Measurements from ENCODE around the gene MAD1L1.
"Not testable (repeated sequence)": the region's sequence is repeated elsewhere in the genome, so short reads cannot be mapped to it uniquely, and the experiment has no call there.

The MAD1L1 gene

DNA sequence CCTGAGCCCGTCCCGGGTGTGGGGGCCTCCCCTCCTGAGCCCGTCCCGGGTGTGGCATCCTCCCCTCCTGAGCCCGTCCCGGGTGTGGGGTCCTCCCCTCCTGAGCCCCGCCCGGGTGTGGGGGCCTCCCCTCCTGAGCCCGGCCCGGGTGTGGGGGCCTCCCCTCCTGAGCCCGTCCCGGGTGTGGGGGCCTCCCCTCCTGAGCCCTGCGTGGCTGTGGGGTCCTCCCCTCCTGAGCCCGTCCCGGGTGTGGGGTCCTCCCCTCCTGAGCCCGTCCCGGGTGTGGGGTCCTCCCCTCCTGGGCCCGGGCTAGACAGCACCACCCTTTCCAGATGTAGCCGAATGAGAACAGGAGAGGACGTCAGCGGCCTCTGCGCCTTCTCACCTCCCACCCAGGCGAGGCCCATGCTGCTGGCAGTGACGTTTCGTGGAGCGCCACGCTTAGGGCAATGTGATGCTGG is 405.2 kb downstream of the MAD1L1 start:
- DNase-seq (ENCODE audit: low read depth in 2 of 2, low spot score in 1 of 2) = not testable (repeated sequence)

DNA sequence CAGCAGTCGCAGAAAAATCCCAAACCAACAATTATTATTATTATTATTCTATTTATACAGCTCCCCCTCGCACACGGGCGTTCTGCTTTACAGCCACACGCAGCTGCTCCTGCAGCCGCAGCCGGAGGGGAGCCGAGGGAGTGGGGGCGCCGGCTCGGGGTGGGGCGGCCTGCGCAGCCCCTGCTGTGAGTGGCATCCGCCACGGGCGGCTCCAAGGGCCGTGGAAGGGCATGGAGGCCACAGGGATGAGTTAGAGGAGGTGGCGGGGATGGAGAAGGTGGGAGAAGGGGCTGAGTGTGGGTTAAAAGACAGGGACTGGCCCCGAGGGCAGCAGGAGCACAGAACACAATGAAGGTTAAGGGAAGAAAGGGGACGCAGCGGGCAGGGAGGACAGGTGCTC is 405.8 kb downstream of the MAD1L1 start:
- DNase-seq (ENCODE audit: low read depth in 2 of 2, low spot score in 1 of 2) = not testable (repeated sequence)

DNA sequence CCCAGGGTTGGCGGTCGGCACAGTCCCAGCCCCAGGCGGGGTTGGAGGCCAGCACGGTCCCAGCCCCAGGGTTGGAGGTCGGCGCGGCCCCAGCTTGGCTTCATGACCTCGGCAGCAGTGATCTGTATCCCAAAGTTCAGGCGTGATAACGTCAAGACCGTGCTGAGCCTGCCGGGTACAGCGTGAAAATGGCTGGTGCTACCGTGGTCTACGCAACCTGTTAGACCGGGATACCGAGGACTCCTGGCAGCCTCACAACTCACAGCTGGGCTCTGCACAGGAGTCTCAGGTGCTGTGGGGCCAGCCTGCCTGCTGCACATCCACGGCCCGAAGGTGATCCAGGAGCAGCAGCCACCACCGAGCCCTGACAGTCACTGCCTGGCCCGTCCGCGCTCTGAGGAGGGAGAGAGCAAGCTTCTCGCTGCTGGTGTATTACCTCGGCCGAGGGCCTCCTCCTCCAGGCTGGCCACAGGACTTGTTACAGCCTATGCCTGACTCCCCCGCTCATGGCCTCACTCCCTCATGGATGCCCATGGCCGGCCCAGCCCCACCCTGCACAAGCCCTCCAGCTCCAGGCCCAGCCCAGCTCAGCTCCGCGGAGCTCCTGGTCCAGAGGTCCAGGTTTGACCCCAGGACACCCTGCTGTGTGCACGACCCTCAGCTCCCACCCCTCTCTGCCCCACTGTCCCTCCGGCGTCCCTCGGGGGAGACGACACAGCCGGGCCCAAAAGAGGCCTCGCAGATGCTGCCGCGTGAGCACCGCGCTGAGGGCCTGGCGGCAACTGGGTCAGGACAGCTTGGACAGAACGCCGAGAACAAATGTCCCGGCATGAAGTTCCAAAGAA is 406.6 kb downstream of the MAD1L1 start:
- DNase-seq (ENCODE audit: low read depth in 2 of 2, low spot score in 1 of 2) = no peak

DNA sequence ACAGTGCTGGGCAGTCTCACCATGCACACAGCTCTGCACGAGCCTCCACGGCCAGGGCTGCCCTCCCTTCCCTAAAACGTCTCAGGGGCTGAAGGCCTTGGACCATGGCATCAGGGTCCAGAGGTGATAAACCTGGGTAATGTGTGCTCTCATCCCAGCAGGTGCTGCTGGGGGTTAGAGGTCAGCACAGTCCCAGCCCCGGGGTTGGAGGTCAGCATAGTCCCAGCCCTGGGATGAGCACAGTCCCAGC is 407.2 kb downstream of the MAD1L1 start:
- not testable (repeated sequence) for DNase-seq (ENCODE audit: low read depth in 2 of 2, low spot score in 1 of 2)

DNA sequence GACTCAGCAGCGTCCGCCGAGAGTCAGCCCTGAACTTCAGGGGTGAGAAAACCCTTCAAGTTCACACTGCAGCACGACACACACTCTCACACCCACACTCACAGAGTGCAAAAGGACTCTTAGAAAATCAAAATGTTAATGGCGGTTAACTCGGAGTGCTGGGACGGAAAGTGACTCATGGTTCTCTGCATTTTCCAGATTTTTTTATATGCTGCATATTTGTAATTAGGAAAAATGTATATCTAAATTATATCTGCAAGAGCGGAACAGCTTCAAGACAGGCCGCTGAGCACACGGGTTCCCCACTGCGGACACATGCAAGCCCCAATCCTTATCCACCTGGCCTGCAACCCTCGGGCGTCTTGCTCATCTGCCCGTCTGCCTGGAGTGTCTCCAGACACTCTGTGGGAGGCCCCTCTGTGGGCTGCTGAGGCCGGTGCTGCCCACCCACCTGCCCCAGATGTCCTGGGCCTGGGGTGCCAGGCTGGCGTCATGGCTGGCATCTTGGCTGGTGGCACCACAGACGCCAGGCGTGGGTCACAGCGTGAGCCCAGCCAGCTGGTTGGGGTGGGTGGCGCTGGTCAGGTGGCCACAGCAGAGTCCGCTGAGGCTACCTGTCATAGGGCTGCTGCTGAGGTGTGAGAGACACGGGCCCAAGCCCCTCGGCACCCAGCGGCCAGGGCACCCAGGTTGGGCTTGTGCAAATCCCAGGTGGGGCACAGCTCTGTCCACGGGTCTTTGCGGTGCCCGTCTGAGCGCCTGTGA is 407.7 kb downstream of the MAD1L1 start:
- not testable (repeated sequence) for DNase-seq (ENCODE audit: low read depth in 2 of 2, low spot score in 1 of 2)

DNA sequence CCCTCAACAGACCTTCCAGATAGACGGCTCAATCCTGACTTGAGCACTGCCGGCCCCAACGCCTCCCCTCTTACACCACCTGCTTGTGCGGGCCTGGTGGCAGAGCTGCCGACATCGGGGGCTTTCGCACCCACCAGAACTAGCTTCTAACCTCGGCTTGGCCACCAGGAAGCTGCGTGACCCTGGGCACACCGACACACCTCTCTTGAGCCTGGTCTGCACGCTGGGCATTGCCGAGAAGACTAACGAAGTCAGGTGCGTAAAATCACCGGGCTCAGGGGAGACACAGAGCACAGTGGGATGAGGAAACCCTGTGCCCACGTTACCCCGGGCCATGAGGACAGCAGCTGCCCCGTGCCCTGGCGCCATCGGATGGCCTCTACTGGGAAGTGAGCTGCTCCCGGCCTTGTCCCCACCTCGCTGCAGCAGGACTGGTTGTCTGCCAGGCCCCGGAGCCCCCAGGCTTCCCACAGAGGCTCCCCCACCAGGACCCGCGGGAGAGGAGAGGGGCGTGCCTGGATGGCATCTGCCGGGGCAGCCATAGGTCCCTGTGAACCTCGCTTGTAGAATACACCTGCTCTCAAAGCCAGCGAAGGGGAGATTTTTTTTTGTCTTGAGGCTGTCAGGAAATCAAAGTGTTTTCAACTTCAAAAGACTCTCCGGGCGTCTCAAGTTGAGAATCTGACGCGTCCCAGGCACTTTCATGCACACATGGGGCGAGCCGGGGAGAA is 408.4 kb downstream of the MAD1L1 start:
- DNase-seq (ENCODE audit: low read depth in 2 of 2, low spot score in 1 of 2) = peak in 1 of 2 donors; percentile 18

DNA sequence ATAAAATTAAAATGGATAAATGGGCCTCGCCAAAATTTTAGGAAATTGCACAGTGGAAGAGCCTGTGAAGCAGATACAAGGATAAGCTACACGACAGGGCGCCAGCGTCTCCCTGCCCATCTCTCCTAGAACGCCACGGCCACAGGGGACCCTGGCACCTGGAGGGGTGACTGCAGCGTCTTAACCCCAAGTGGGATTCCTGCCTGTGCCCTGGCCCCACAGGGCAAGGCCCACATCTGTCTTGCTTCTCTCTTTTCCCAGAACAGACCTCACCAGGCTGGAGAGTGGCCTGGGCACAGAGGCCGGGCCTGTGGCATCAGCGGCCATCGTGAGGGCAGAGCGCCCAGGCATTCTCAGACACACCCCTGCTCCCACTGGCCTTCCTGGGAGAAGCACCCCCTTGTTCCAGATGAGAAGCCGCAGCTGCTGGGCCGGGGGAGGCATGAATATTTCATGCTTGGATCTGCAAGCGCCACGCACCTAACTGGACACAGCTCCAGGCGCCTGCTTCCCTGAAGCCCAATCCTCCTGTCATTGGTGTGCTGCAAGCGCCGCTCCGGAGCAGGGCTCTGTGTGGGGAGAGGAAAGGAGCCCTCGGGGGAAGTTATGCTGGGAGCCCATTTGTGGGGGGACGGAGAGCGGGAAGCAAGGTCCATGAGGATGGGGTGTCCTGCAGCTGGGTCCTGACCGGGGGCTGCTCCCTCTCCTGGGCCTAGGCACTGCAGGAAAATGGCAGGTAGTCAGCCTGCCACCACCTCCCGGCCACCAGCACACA is 409.2 kb downstream of the MAD1L1 start:
- DNase-seq (ENCODE audit: low read depth in 2 of 2, low spot score in 1 of 2) = no peak

DNA sequence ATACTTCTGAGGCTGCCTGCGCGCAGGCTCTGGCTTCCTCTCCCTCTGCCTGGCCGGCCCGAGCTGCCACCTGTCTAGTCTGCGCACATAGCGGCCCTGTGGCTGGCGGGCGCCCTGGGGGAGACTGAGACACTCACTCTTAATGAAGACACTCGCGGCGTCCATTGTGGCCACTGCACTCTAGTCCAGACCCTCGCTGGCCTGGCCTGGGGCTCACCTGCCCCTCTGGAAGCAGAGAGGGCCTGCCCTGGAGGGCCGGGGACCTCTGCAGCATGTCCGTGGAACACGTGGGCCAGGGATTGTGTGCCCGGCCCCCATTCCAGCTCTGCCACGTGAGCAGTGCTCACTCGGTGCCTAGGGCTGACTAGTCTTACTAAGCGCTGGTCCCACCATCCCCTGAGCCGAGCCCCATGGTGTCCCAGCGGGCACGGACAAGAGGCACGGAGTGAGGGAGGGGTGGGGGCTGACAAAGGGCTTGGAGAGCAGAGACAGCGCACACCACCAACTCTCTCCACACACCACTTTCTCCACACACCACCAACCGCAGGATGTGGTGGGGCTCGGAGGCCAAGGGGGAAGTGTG is 413.4 kb downstream of the MAD1L1 start:
- no peak for DNase-seq (ENCODE audit: low read depth in 2 of 2, low spot score in 1 of 2)

DNA sequence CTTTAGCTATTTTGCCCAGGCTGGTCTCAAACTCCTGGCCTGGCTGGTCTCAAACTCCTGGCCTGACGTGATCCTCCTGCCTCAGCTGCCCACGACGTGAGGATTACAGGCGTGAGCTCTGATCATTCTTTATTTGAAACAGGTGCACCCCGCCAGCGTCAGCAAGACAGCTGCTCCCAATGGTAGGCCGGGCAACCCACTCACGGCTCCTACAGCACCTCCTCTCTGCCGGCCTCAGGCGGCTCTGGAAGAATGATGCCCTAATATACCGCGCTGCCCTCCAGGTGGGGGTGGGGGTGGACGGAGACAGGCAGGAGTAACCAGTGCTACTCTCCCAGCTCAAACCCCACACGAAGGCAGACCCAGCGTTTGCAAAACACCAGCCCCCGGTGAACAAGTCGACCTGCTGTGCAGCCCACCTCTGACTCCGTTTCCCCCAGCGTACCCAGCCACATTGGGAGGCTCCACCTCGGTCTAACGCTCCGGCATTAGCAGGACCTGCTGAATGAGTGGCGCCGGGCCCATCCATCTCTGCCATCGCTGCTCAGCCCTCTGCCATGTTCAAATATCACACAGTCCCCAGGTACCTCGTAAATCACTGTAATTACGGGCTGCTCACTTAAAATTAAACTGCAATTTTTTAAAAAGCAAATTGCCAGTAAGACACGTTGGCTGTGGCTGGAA is 414.0 kb downstream of the MAD1L1 start:
- DNase-seq (ENCODE audit: low read depth in 2 of 2, low spot score in 1 of 2) = no peak

DNA sequence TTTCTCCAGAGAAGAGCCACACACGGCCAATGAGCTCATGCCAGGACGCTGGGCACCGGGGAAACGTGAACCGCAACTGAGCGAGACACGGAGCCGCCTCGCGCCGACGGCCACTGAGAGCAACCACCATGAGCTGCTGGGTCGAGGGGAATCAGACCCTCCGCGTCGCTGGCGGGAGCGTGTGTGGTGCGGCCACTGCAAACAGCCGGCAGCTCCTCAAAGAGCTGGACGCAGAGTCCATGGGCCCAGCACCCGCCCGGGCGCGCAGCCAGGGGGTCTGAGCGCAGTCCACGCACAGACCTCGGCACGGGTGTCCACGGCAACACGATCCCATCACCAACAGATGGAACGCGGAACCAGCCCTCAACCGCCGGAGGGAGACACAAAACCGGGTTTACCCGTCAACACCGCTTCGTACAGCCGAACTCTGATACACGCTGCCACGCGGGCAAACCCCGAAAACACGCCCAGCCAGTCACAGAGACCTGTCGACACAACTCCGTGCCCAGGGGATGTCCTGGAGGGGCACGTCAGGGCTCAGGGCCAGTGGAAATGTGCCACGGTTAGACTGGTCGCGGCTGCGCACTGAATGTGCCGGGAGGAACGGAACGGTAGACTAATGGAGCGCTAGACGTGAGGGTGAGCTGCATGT is 415.6 kb downstream of the MAD1L1 start:
- DNase-seq (ENCODE audit: low read depth in 2 of 2, low spot score in 1 of 2) = no peak

DNA sequence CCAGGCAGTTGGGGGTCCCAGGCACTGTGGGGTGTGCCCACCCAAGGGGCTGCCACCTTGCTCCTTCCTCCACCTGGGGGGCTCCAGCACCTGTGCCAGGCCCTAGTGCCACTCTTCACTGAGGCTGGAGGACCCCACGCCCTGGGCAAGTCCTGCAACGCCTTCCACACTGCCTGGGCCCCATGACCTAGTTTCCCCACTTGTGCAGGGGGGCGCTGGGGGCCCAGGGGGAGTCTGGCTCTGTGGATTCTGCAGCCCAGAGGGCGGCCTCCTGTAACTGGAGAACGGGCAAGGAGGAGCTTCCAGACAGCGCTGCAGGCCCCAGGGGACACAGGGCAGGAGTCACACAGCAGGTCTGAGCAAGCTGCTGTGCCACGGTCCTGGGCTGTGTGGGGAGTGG is 416.3 kb downstream of the MAD1L1 start:
- DNase-seq (ENCODE audit: low read depth in 2 of 2, low spot score in 1 of 2) = not testable (repeated sequence)

DNA sequence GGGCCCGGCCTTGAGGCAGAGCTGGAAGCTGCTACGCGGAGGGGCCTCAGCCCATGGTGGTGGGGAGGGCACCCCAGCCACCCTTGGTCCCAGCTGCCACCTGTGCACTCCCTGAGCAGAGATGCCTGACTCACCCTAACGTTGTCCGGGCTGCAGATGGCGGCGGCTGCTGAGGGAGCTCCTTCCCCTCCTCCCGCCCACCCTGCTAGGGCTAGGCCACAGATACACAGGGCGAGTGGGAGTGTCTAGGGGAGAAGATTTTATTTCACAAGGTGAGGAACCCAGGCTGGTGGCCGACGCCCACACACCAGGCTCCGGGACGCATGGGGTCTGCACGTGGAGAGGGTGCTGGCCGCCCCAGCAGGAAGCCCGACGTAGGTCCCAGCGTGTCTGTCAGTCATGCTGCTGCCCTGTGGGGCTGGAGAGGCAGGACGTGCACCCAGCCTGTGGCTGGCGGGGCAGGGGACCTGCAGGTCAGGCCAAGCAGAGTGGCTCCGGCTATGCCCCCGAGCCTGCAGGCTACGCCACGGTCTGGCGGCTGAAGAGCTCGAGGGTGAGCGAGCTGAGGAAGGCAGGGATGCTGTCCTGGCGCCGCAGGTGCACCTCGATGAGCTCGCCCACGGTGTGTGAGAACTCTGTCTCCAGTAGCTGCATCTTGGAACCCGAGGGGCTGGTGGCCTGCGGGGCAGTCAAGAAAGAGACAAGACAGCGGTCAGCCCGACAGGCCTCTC is 417.0 kb downstream of the MAD1L1 start:
- DNase-seq (ENCODE audit: low read depth in 2 of 2, low spot score in 1 of 2) = not testable (repeated sequence)

DNA sequence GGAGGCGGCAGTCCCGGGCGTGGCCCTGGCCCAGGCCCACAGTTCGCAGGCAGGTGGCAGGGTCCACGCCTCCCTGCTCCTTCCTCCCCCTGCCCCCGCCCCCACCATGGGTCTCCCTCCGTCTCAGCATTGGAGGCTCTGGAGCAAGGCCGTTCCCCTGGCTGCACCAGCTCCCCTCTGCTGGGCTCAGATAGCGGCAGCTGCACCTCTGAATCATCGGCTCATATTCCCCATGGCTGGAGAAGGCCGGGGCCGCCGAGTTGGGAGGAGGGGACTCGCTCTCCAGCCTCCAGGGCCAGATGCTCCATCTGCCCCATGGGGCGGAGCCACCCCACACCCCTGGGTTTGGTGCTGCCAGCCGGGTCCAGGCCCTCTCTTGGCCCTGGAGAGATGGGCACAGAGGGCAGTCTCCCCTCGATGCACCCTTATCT is 417.7 kb downstream of the MAD1L1 start:
- no peak for DNase-seq (ENCODE audit: low read depth in 2 of 2, low spot score in 1 of 2)

DNA sequence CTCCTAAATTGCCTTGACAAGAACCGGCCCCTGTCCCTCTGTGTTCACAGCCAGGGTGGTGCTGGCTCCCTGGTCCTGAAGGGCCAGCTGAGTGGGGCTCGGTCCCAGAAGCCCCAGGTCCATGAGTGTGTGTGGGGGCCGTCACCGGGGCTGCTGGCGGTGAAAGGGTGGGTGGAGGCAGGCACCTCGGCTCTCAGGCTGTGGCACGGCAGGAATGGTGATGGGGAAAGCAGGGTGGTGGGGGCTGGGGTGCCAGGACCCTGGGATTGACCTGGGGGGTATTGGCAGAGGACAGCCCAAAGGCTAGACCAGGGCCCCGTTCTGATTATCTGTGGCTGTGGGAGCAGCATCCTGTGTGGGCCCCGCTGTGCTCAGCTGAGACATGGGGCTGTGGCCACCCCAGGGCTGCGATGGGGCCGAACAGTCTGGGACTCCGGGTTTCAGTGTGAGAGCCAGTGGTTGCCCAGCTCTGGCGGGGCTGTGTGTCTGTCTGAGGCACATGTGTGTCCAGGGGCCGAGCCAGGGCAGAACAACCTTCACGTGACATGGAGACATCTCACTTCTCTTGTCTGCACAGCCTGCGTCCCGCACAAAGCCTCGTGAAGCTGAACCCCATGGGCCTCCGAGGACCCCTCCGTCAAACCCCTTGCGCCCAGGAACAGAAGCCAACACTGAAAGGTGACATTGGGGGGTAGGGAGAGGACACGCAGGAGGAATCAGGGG is 418.5 kb downstream of the MAD1L1 start:
- no peak for DNase-seq (ENCODE audit: low read depth in 2 of 2, low spot score in 1 of 2)

DNA sequence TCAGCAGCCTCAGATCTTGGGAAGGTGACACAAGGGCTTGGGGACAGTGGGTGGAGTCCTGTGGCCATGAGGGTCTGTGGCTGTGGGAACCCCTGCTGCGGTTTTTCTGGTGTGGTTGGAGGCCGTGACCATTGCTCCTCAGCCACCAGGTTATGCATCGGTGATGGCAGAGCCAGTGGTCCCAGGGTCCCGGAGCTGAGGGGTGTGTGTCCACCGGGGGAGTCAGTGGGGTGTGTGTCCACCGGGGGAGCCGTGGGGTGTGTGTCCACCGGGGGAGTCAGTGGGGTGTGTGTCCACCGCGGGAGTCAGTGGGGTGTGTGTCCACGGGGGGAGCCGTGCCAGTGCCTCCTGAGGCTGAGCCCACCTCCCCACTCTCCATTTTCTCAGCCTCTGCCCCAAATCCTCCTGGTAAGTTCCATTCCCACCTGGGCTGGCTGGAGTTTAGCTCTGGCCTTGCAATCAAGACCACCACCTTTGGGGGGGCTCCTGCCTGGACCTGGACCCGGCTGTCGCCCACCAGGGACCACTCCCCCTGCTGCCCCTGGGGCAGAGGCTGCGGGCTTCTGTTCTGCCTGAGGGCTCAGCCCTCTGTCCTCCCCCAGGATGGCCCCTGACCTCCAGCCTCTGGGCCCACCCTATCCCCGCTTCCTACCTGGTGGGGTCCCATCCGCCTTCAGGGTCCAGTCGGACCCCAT is 419.2 kb downstream of the MAD1L1 start:
- DNase-seq (ENCODE audit: low read depth in 2 of 2, low spot score in 1 of 2) = no peak

DNA sequence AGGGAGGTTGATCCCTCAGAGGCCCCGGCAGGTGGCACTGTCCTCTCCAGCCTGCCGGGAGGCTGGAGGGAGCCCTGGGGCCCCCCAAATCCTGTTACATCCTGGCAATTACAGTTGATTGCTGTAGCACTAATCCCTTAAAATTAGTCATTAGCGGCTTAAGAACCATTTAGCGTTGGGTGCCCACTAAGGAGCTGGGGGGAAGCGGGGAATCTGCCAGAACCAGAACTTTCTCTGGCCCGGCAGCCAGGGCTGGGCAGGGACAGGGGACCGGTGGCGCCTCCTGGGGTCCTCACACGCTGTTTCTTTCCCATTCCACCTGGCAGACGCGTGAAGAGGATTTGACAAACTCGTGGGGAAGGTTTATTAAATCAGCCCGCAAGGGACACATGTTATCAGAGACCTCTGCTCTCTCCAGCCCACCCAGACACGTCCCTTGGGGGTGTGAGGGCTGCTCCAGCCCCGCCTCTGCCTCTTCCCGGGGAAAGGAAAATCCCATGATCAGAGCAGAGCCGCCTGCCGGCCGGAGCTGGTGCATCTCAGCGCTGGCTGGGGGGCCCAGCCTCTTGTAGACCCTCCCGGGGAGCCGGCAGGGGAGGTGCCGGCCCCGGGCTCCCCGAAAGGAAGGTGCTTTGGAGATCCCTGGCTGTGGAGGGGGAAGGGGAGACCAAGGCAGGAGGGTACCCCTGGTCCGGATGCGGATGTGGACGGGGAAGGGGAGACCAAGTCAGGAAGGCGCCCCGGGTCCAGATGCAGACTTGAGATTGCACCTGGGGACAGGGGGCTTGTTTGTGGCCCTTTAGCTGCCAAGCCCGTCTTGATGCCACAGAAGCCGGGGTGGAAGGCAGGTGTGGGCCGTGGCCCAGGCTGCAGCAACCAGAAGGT is 420.0 kb downstream of the MAD1L1 start:
- no peak for DNase-seq (ENCODE audit: low read depth in 2 of 2, low spot score in 1 of 2)

Data from stimulated activated CD8-positive, alpha-beta memory T cell treated with anti-CD3 and anti-CD28 coated beads, Interleukin-4, amount 100 ng/mL, for 4 hours (primary cell).